Large intestine (tissue), 3 donors: Measurements from ENCODE around the gene DNHD1. TPM values are rescaled to one million over a fixed set of nuclear protein-coding genes. Genes with fewer than 3 reads are reported as not detected.
A peak's percentile ranks its signal among the peaks of the same experiment; 100 is the strongest.

Experiments
- DNase-seq, 2 donors: peaks; one replicate each; pipeline versions ENCODE4 v3.0.0 to v3.0.0-alpha.2; 2013
- H3K27ac ChIP-seq: one replicate; pipeline ENCODE4 v1.5.1; 2013; ENCODE audit warnings: low read length
- H3K27me3 ChIP-seq: 2 replicates; pipeline ENCODE4 v1.6.1; 2013; ENCODE audit warnings: low read length; ENCODE audit not compliant: control insufficient read depth, insufficient read depth
- H3K36me3 ChIP-seq: 2 replicates; pipeline ENCODE4 v1.6.1; 2013; ENCODE audit warnings: low read length; ENCODE audit not compliant: control insufficient read depth, insufficient read depth
- H3K4me1 ChIP-seq: one replicate; pipeline ENCODE4 v1.6.1; 2013; ENCODE audit warnings: low read length; ENCODE audit not compliant: control insufficient read depth, insufficient read depth
- H3K4me3 ChIP-seq: one replicate; pipeline ENCODE4 v1.5.1; 2013; ENCODE audit warnings: low read length
- H3K9me3 ChIP-seq: one replicate; pipeline ENCODE4 v1.6.1; 2013; ENCODE audit warnings: mild to moderate bottlenecking, low read depth, low read length, moderate library complexity; ENCODE audit not compliant: control insufficient read depth
- WGBS: methylation state at CpG from one replicate; pipeline ENCODE4 v1.1.5; 2013; ENCODE audit warnings: low lambda C conversion rate; ENCODE audit not compliant: insufficient coverage; 5-methylcytosine and 5-hydroxymethylcytosine counted together
- polyA plus RNA-seq: library from polyadenylated mRNA; unstranded; fragments of 120-200 nt; gene quantifications from one replicate; pipeline ENCODE4 v1.2.1, GENCODE V29; 2013

The DNHD1 gene
- polyA plus RNA-seq, 1 donor: 12.2 TPM

- 100% methylated on average over 1 of the region's 1 CpG for WGBS
- peaks cover 11% of the 10 kb centered on the region for H3K9me3 ChIP-seq
- no peaks in the 10 kb centered on the region for H3K4me1 ChIP-seq
- H3K27ac ChIP-seq: no peak overlapping the region
- H3K4me3 ChIP-seq: no peak overlapping the region
- peaks cover 7% of the 10 kb centered on the region for H3K36me3 ChIP-seq
- no peaks in the 10 kb centered on the region for H3K27me3 ChIP-seq
- no peak for DNase-seq
Observed at GRCh38 chr11:6588018-6588417, 90.9 kb downstream of the DNHD1 start.

- Histone ChIP-seq H3K9me3 (no peaks in the 10 kb centered on the region), H3K27me3 (no peaks in the 10 kb centered on the region), H3K36me3 (peaks cover 42% of the 10 kb centered on the region), H3K27ac (no peak overlapping the region), H3K4me1 (peaks cover 9% of the 10 kb centered on the region), H3K4me3 (no peak overlapping the region)
- no peak for DNase-seq
- no CpG with 5 or more reads among the region's 3 CpGs for WGBS
Observed at GRCh38 chr11:6594142-6594768, 97.2 kb downstream of the DNHD1 start.

DNA sequence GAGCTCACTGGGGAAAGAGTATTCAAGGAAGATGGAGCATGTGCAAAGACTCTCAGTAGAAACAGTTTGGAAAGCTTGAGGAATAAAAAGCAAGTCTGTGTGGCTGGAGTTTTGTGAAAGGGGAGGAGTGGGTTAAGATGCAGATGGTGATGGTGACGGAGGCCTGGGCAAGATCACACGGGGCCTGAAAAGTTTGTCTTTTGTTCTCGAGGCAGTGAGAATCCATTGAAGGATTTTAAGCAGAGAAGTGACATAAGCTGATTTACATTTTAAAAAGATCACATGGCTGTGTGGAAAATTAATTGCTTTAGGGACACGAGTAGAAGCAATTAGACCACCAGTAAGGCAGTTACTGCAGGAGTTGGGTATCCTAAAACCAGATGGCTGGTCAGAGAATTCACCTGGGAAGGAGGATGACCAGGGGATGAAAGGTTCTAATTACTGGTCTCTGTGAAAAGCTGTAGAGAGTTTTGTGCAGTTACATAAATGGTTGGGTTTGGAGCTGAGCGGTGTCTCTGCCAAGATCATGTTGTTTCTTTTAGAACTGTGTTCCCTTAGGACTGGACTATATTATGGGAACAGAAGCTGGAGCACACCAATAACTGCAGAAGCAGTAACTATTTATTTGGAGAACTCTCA is 99.3 kb downstream of the DNHD1 start:
- H3K9me3 ChIP-seq: no peaks in the 10 kb centered on the region
- H3K27me3 ChIP-seq: no peaks in the 10 kb centered on the region
- WGBS: 100% methylated on average over 1 of the region's 5 CpGs
- no peak overlapping the region for H3K4me3 ChIP-seq
- no peak overlapping the region for H3K27ac ChIP-seq
- H3K36me3 ChIP-seq: peaks cover 63% of the 10 kb centered on the region
- no peak for DNase-seq
- H3K4me1 ChIP-seq: peaks cover 20% of the 10 kb centered on the region

GRCh38 chr11:6598555-6598954 is 101.5 kb downstream of the DNHD1 start:
- no peaks in the 10 kb centered on the region for H3K9me3 ChIP-seq
- H3K27ac ChIP-seq: peak overlapping the region; percentile 50
- DNase-seq: peak in 1 of 2 donors; percentile 72
- WGBS: no CpG with 5 or more reads among the region's 3 CpGs
- no peak overlapping the region for H3K4me3 ChIP-seq
- H3K4me1 ChIP-seq: peaks cover 29% of the 10 kb centered on the region
- peaks cover 56% of the 10 kb centered on the region for H3K36me3 ChIP-seq
- no peaks in the 10 kb centered on the region for H3K27me3 ChIP-seq

GRCh38 chr11:6599449-6599848 is 102.4 kb downstream of the DNHD1 start:
- DNase-seq: no peak
- Histone ChIP-seq H3K4me1 (peaks cover 29% of the 10 kb centered on the region), H3K4me3 (no peak overlapping the region), H3K27ac (peak overlapping the region; percentile 64), H3K36me3 (peaks cover 52% of the 10 kb centered on the region), H3K9me3 (no peaks in the 10 kb centered on the region), H3K27me3 (no peaks in the 10 kb centered on the region)
- WGBS: no CpG with 5 or more reads among the region's 1 CpG

GRCh38 chr11:6599881-6600390 is 102.9 kb downstream of the DNHD1 start:
- no CpG with 5 or more reads among the region's 2 CpGs for WGBS
- Histone ChIP-seq H3K36me3 (peaks cover 52% of the 10 kb centered on the region), H3K9me3 (no peaks in the 10 kb centered on the region), H3K4me1 (peaks cover 31% of the 10 kb centered on the region), H3K4me3 (no peak overlapping the region), H3K27ac (peak overlapping the region; percentile 64), H3K27me3 (no peaks in the 10 kb centered on the region)
- DNase-seq: peak; percentile 83 to 91

- Histone ChIP-seq H3K9me3 (no peaks in the 10 kb centered on the region), H3K4me3 (no peak overlapping the region), H3K27me3 (no peaks in the 10 kb centered on the region), H3K27ac (no peak overlapping the region), H3K36me3 (peaks cover 52% of the 10 kb centered on the region), H3K4me1 (peaks cover 41% of the 10 kb centered on the region)
- no CpG with 5 or more reads among the region's 13 CpGs for WGBS
- no peak for DNase-seq
Observed at GRCh38 chr11:6601041-6601461, 104.0 kb downstream of the DNHD1 start.

DNA sequence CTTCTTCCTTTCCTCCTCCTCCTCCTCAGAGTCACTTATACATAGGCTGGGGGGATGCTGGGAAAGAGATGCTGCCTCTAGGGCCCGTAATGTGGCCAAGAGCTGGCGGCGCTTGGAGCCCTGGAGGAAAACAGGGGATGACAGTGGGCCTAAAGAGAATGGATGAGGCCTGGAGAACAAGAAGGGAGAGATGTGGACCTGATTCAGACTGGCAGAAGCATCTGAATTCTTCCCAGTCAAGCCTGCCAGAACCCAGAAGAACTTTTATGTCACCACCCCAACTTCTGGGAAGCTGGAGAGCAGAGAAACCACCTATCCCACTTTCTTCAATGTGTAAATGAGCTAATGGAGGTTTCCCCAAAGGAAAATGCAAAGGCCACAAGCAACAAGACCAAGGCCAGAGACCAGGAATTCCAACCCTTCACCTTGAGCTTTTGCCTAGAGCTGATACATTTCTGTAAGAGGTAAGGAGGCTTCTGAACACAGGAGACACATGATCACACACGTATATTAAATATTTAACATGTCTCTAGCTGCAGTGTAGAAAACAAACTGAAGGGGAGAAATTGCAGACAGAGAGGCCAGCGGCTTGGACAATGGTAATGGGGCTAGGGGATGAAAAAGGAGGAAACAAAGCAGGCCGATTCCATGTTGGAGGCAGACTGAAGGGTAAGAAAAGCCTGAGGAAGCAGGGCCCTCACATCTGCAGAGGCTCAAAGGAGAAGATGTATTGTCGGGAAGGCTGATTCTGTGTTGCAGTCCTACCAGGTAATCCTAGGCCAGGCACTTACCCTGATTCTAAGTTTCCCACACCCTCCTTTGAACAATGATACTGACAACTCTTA is 105.2 kb downstream of the DNHD1 start:
- Histone ChIP-seq H3K27me3 (no peaks in the 10 kb centered on the region), H3K4me1 (peaks cover 53% of the 10 kb centered on the region), H3K36me3 (peaks cover 40% of the 10 kb centered on the region), H3K9me3 (no peaks in the 10 kb centered on the region), H3K27ac (peak overlapping the region; percentile 74), H3K4me3 (peak overlapping the region; percentile 96)
- DNase-seq: no peak
- 20% methylated on average over 1 of the region's 7 CpGs for WGBS

- peaks cover 59% of the 10 kb centered on the region for H3K4me1 ChIP-seq
Observed at GRCh38 chr11:6603287-6604080, 106.4 kb downstream of the DNHD1 start, which contains the start of the genes ILK and RRP8. TSS of gene ILK (plus strand) at chr11:6603774. CDS start at chr11:6604272, 498 bp downstream. TSS of gene RRP8 (minus strand) at chr11:6603616. CDS start at chr11:6603502, 114 bp downstream.

More at GRCh38 chr11:6603287-6604080, 106.4 kb downstream of the DNHD1 start, which contains the start of the genes ILK and RRP8:
- peak; percentile 87 to 96 for DNase-seq
- Histone ChIP-seq H3K36me3 (peaks cover 43% of the 10 kb centered on the region), H3K9me3 (no peaks in the 10 kb centered on the region), H3K27ac (peak within 1 kb of the TSS; percentile 97), H3K4me3 (peak within 1 kb of the TSS; percentile 96), H3K27me3 (no peaks in the 10 kb centered on the region)
- WGBS: no CpG with 5 or more reads among the region's 72 CpGs
